NCI-H446 treated with DMSO at 0.1 percent for 48 hours (cell line): ENCODE results near the gene GSDME.

Experiments used
- DNase-seq: peaks from one replicate; lab custom pipeline; 2025; lab: John Stamatoyannopoulos, UW

GSDME gene

DNA sequence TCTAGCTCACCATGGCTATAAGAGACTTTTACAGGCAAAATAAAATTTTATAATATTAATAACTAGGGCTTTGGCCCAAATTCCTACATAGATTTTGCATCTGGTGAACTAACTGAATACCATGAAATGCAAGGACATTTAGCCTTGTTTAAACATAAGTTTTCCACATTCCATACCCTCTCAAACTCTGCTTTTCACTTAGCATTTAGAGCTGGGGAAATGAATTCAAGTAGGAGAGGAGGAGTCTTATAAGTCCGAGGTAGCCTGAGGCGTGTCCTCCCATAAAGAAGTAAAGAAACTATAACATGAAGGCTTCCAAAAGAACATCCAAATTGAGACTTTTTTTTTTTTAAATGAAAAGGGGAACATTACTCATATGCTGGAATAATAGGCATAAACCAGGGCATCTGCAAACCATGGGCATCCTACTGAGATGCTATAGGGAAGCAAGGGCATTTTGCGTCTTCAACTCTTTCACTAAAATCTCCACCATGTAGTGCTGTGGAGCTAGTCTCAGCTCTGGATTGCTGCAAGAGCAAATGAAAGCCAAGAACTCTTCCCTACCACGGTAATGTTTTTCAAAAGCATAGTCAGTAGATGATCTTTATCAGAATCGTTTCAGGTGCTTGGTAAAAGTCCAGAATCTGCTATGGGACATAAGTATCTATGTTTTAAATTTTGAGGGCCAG lies 104.9 kb downstream of the GSDME start:
- no peak for DNase-seq
